Measurements from ENCODE around the gene MAGED4.
"Not testable (repeated sequence)": the region's sequence is repeated elsewhere in the genome, so short reads cannot be mapped to it uniquely, and the experiment has no call there.

Gene MAGED4

DNA sequence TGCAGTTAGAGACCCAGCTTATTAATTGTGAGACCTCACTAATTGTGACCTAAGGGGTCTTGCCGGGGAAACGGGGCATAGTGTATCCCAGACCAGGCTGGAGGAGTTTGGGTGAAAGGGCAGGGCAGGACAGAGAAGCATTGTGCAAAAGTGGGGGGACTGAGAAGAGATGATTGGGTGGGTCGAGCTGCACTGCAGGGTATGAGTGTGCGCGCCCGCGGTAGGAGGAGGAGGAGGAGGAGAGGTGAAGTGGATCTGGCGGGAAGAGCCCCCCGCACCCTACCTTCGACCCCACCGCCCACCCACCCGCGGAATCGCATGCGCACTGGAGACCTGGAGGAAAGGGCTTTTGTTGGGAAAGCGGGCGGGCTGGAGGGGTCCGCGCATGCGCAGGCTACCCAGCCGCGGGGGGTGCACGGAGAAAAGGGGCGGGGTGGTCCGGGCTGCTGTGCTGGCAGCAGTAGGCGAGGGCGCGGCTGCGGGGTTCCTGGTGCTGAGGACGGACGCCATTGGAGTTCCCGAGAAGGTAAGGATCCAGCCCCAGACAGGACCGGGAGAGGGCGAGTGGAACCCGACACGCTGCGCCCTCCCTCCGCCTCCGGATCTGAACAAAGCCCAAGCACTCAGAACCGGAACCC lies at the start of gene MAGED4:
Gene MAGED4 (plus strand): TSS at position 449 of the 638 bp plus-strand sequence. CDS start 1,035 bp downstream, outside the sequence.
- DNase-seq: not testable (repeated sequence)

GRCh38 chrX:52138830-52139544 lies 45.7 kb upstream of the MAGED4 start:
- DNase-seq: no peak

DNA sequence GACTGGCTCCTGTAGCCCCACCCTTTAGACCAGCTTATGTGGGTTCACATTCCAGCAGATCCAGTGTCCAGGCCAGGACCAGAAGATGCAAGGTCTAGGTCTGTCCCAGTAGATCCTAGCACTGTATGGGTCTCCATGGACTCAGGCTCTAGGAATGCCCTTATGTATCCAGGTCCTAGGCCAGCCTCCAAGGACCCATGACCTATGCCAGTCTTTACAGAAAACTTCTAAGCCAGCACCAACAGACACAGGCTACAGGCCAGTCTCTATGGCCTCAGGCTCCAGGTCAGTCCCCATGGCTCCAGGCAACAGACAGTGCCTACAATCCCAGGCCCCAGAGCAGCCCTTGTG lies 45.2 kb upstream of the MAGED4 start:
- DNase-seq: no peak

GRCh38 chrX:52140020-52140419 lies 44.7 kb upstream of the MAGED4 start:
- DNase-seq: no peak

GRCh38 chrX:52150667-52151066 lies 34.0 kb upstream of the MAGED4 start:
- DNase-seq: not testable (repeated sequence)

DNA sequence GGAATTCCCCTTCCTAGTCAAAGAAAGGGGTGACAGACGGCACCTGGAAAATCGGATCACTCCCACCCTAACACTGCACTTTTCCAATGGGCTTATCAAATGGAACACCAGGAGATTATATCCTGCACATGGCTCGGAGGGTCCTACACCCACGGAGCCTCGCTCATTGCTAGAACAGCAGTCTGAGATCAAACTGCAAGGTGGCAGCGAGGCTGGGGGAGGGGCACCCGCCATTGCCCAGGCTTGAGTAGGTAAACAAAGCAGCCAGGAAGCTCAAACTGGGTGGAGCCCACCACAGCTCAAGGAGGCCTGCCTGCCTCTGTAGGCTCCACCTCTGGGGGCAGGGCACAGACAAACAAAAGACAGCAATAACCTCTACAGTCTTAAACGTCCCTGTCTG lies 24.5 kb upstream of the MAGED4 start:
- not testable (repeated sequence) for DNase-seq

GRCh38 chrX:52166840-52167239 lies 17.8 kb upstream of the MAGED4 start:
- DNase-seq: no peak

GRCh38 chrX:52171055-52171454 lies 13.6 kb upstream of the MAGED4 start:
- DNase-seq: not testable (repeated sequence)

DNA sequence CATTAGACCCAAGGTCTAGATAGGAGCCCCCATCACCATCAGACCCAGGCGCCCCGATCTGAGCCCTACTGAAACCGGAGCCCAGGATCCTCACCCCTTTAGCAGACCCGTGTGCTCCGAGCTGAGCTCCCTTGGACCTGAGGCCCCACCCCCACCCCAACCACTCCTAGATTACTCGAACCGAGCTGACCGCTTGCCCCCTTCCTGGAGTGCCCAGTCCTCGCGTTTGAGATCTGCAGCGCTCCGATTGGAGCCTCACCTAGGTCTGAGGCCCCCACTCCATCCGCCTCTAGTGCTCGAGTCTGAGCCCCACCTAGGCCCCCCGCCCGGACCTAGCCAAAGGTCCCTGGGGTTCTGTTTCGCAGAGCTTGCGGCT lies 378 bp downstream of the MAGED4 start:
- DNase-seq: not testable (repeated sequence)

GRCh38 chrX:52211405-52211804 lies 26.7 kb downstream of the MAGED4 start:
- DNase-seq: not testable (repeated sequence)

DNA sequence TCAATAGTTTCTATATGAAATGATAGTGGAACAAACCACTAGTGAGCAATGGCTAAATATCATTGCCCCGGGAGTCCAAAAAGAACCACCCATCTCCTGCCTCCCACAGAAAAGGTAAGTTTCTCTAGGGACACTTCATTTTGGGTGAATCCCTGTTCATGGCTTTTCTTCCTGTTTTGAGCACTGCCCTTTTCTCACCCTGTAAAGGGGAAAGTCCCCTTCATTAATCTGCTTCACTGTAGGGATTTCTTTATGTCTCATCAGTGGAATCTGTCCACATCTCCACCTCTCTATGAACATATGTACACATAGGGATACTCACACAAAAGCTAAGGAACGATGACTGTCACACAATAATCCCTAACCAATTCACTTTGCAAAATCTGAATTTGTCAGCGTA lies 28.6 kb downstream of the MAGED4 start:
- DNase-seq: no peak

DNA sequence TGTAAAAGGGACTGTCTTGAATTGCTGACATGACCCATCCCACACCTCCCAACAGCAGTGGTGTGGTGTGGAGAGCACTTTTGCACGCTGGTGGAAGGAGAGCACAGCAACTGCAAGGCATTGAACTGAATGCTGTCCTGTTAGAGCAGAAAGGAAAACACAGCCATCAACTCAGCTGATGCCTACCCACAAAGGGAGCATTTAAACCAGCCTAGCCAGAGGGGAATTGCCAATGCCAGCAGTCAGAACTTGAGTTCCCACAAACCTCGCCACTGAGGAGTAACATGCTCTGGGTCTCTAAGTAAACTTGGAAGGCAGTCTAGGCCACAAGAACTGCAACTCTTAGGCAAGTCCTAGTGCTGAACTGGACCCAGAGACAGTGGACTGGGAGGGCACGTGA lies 31.9 kb downstream of the MAGED4 start:
- DNase-seq: no peak

GRCh38 chrX:52217494-52218160 lies 32.9 kb downstream of the MAGED4 start:
- no peak for DNase-seq

- no peak for DNase-seq
Observed at GRCh38 chrX:52220936-52221335, 36.2 kb downstream of the MAGED4 start.

Data from activated CD4-positive, alpha-beta T cell treated with anti-CD3 and anti-CD28 coated beads, Interleukin-2, amount 50 U/mL, for 16 hours (primary cell).